SU-DHL-6 (cell line): ENCODE results near the gene PLEK.

Experiments
- EZH2phosphoT487 ChIP-seq: fragments of 200-600 bp; sonication (generic), shearing (Covaris generic); conservative IDR thresholded peaks from 2 replicates; pipeline ENCODE4 v1.6.1; 2018; ENCODE audit warnings: mild to moderate bottlenecking, antibody characterized with exemption, low read length, moderate library complexity, mixed read lengths
- TF ChIP-seq, protein P1 (sequence below): fragments of 200-600 bp; sonication (generic); IDR thresholded peaks from one replicate; pipeline ENCODE4 v1.5.1; 2017; ENCODE audit warnings: antibody characterized with exemption, mild to moderate bottlenecking, low read length, moderate library complexity; ENCODE audit not compliant: insufficient read depth, poor library complexity, severe bottlenecking

DNA sequence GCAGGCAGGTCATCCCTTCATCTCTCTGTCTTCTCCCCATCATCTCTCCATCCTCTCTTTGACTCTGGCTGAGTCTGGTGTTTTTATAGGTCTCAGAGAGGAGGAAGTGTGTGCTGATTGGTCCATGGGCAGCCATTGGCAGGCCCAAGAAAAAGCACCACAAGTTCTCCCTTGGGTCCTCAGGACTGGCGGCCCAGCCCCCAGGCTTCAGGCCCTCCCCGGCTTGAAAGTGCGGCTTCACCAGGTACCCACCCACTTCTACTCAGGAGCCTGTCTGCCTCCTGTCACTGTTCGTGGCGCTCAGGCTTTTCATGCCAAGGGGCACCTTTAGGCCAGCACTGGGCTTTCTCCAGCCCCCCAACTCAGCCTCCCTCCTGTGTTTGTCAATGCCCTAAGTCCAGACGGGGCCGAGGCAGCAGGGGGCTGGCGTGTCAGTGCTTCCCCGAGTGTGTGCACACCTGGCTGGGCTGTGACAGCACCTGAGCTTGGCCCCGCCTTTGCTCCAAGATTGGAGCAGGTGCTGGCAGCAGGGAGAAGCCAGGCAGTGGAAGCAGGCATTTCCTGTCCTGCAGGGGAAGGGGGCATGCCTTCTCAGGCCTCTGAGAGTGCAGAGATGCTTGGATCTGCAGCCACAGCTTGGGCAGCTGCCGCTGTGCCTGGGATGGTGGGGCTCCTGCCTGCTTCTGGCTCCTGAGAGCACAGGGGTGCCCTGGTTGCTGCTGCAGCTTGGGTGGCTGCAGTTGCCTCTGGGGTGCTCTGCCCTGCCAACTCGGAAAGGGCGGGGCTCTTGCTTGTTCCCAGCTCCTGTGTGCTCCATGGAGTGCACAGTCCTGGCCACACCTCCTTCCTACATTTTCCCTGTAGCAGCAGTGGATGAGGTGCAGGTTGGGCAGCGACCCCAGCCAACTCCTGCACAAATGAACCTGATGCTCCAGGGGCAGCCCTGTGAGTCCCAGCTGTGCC lies 67.9 kb downstream of the PLEK start:
- TF ChIP-seq, protein P1, sequence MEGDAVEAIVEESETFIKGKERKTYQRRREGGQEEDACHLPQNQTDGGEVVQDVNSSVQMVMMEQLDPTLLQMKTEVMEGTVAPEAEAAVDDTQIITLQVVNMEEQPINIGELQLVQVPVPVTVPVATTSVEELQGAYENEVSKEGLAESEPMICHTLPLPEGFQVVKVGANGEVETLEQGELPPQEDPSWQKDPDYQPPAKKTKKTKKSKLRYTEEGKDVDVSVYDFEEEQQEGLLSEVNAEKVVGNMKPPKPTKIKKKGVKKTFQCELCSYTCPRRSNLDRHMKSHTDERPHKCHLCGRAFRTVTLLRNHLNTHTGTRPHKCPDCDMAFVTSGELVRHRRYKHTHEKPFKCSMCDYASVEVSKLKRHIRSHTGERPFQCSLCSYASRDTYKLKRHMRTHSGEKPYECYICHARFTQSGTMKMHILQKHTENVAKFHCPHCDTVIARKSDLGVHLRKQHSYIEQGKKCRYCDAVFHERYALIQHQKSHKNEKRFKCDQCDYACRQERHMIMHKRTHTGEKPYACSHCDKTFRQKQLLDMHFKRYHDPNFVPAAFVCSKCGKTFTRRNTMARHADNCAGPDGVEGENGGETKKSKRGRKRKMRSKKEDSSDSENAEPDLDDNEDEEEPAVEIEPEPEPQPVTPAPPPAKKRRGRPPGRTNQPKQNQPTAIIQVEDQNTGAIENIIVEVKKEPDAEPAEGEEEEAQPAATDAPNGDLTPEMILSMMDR: no peak
- no peak for TF ChIP-seq EZH2phosphoT487
